Measurements from ENCODE around the gene NPAS3. TPM values are rescaled to one million over a fixed set of nuclear protein-coding genes. Genes with fewer than 3 reads are reported as not detected.

The NPAS3 gene
- total RNA-seq, 1 donor from 2014 or later: 3.6 TPM

DNA sequence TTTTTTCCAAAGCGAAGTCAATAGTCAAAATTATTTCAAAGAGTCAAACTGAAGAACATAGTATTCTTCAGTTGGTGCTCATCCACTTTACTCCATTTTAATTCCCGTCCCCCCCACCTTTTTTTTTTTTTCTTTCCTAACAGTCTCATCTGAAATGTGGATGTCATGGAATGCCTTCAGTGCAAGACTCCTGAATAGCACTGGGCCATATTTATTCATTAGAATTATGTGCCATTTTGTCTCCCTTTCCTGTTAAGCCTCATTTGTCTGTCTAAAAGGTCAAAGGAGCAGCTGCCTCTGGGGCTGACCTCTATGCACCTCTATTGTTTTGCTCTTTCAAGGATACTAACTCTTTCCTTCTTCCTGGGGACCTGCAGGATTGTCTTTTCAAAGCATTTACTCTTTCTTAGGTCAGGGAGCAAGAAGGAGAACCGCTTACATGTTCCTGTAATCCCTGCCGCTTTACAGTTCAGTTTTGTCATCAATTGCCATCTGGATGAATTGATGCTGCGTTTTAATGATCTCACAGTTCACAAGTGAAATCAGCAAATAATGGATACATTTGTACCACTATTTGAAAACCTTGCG, 310.6 kb downstream of the NPAS3 start:
- no peak for DNase-seq (ENCODE audit: low spot score)

DNA sequence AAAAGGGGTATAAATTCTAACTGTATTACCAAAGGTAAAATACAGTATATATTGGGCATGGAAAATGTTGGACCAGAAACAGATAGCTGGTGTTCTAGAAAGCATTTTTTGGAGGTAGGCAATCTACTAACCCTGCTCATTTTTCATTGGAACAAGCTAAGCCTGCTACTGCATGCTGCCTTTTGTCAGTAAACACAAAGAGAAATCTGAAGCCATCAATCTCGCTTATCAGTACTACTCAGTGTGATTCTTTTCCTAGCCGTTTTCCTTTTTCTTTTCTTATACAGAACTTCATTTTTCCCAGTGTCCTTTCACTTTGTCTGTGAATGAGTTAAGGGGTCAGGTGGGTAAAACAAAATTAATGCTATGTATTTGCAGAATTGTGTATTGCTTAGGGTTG, 312.3 kb downstream of the NPAS3 start:
- no peak for DNase-seq (ENCODE audit: low spot score)

DNA sequence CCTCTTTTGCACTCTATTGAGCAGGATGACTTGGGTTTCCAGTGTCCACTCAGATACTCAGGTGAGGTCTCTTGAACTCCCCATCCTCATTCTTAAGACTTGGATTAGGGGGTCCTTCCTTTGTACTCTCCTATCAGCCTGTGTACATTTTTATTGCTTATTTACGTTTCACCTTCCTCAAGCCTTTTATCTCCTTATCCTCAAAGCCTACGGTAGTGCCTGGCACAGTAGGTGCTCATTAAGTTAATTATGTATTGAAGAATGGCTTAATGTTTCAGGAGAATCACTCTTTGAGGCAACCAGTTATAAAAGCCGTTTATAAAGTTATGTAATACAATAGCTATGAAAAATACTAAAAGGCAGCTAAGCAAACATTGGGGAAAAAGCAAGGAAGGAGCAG, 315.7 kb downstream of the NPAS3 start:
- no peak for DNase-seq (ENCODE audit: low spot score)

DNA sequence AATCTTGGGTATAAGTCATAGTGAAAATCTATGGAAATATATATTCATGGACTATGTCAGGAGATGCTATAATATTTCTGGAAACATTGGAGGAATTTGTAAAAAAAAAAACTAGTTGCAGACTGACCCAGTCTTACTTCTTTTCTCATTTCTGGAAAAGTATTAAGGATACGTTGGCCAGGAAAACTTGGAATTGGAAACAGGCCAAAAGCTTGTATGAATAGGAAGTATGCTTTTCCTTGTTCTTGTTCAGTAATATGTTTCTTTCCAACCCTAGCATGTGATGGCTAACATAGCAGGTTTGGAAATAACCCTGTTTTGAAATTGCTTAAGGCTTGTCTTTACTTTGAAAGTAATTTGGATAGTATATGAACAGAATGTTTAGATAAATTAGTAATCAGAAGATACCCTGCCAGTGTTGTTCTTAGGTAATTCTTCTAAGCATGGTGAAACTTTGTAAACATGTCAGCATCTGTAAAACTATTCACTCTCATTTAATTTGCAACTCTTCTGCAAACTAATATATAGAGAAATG, 316.2 kb downstream of the NPAS3 start:
- no peak for DNase-seq (ENCODE audit: low spot score)

DNA sequence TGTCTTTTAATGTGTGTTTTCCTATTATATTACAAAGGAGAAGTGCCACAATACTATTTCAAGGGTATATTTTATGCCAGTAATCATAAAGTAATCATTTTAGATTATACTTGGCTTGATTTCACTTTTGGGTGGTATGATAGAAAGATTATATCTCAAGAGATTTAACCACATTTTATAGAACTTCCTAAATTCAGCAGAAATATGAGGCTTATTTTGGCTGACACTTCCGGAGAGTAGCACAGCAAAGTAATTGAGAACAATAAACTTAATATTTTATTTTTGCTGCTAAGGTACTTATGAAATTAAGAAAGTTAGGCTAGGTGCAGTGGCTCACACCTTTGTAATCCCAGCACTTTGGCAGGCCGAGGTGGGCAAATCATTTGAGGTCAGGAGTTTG, 319.1 kb downstream of the NPAS3 start:
- no peak for DNase-seq (ENCODE audit: low spot score)

DNA sequence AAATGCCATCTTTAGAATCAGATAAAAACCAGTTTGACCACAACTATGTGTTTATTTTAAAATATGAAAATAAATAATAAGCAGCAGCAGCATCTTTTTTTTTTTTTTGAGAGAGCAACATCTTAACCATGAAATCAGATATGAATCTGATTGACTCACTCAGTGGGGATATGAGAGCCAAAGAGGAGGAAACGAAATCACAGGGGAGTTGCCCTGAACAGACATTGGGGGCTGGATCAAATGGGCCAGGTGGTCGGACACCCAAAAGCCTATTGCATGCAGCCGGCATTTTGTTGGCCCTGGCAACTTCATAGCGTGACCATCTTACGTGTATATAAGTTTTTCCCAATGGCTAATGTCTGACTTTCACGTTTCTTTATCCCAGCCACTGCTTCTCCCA, 321.1 kb downstream of the NPAS3 start:
- no peak for DNase-seq (ENCODE audit: low spot score)

DNA sequence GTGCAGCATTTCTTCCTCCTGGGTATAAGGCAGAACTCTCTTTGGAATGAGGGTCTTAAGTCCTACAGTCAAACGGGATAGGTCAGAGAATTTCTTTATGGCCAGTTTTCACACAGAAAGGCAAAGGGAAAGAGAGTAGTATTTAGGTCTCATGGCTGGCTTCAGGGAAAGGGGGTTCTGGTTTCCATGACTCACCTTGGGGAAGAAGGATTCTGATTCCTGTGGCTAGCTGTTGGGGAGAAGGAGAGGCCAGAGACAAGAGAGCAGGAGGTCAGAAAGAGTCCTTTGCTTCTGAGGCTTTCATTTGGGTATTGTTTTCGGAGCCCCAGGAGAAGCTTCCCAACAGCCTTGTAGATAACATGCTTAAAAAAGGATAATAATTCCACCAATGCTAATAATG, 332.5 kb downstream of the NPAS3 start:
- no peak for DNase-seq (ENCODE audit: low spot score)

DNA sequence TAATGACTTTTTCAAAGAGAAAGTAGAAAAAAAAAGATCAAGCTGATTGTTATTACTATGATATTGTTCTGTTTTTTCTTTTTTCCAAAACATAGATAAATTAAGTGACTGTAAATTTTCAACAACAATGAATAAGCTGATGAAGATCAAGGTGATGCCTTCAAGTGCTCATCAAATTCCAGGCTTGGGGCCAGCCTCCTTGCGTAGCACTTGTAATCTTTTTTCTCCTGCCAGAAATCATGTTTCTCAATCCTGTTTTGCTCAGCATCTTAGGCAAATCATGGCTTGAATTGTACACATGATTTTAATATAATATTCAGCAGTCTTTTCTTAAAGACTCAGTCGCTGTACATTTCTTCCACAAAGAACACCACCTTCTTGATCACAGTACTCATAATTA, 333.2 kb downstream of the NPAS3 start:
- no peak for DNase-seq (ENCODE audit: low spot score)

DNA sequence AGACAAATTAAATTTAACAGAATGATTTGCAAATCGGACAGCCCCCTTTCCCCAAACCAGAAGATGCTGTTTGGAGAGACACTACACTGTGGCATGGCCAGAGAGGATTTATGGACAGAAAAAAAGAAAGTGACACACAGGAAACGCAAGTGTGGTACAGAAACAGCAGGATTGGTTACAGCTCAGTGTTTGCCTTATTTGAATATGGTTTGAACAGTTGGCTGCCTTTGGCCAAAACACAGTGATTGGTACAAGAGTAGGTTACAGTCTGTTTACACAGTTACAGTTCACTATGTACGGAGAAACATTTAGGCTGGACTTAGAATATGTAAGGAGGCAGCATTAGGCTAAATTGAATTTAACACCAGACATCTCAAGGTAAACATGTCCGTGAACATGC, 335.3 kb downstream of the NPAS3 start:
- no peak for DNase-seq (ENCODE audit: low spot score)

DNA sequence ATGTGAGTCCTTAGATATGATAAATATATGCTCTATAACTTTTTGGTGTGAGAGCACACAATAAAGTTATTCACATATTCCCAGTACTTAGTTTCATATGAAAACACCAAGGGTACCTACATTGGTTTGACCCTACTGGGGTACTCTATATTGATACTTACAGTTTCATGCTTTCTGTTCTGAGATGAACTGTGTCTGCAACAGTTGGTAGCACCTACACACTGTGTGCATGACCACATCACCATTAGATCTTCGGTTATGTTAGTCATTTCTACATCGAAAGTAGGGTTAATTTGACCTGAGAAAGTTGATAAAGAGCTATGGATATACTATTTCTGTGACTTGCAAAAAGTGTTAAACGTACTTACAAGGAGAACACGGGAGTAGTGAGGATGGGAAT, 337.2 kb downstream of the NPAS3 start:
- DNase-seq (ENCODE audit: low spot score): no peak

DNA sequence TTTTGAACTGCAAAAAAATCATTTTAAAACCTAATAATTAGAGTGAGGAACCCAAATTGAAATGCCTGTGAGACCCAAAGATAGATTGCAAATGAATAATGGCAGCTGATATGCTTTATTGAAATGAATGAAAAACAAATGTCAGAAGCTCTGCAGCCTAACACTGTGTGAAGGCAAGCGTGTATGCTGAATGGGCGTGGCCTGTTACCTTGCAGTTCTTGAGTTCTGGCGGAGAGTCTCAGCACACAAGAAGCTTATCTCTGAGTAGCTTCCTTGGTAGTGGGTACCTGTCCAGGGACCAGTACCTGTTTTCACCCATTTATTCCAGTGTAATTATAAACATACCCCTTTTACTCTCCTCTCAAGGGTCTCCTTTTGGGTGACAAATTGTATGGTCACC, 341.2 kb downstream of the NPAS3 start:
- no peak for DNase-seq (ENCODE audit: low spot score)

DNA sequence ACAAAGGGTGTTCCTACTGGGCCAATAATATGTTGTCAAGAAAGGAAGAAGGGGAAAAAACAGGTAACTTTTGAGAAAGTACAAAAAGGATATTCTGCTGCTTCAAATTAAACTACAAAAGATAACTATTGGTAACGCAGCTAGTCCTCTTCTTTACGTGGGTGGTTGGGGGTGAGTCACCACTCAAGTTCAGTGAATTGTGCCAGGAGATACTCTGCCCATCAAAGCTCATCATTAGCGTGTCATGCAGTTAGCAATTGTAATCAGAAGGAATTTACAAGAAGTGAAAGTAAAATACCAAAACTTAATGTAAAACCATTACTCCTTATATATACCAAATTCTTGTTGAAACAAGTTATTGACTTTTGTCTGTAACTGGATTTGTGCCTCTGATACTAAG, 342.0 kb downstream of the NPAS3 start:
- no peak for DNase-seq (ENCODE audit: low spot score)

DNA sequence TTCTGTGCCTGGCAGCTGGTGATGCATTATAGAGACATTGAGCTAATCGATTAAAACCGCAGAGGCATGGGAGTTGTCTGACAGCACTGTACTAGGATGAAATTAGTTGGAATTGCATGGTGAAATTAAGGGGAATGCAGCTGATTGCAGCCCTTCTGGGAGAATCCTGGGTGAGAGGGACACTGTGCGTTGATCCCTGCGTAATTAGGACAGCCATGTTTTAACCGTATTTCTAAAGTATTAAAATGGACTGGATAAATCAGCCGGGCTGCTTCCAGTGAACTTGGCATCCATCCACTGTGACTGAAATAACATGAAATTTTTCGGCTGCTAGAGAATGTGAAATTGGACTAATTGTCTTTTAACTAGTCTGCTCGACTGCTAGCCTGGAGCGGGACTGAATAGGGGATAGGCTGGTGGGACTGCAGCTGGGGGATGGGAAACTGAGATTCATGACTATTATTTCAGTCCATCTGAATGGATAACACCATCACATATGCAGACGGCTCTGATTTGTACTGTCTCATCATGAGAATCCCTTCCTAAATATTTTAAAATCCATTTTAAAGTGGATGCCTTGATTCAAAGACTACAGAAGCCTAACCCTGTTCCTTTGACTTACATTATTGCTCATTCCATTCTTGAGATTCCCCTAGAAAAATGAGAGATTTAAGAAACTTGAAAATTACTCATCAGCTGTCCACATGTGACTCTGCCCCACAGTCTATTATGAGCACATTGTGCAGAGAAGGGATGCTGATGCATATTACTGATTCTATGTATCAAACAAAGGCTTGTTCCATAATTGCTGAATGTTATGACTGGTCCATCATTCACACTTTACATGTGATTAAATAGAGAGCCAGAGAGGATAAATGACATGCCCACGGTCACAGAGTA, 343.9 kb downstream of the NPAS3 start:
- no peak for DNase-seq (ENCODE audit: low spot score)

DNA sequence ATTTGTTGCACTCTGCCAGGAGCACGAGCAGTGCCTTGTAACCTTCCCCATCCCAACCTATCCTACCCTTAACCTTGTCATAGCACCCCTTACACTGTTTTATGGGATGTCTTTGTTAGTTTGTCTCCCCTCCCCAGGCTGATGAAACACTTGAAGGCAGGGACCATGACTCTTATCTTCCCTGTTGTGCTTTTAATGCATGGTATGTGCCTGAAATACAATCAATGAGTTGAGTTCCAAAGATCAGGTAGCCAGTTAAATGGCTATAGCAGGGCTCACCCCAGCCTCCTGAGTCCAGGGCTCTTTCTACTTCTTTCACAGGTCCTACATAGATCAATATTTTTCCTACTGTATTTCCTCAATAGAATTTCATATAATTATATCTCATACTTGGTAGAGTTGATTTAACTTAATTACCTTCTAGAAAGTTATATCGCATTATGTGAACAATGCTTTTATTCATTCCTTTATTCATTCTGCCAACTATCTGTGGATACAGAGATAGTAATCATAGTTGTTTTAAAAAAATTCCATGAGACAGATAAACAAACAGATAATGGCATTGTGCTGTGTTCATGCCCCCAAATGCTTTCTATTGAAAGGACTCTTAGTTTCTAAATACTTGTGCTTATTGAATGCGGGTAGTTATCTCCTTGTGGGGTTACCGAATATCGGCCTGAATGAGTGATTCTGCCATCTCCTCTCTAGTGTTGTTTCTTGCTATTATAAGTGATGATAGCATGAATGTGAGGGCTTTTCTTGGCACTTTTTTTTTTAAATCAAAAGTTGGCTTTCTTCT, 347.4 kb downstream of the NPAS3 start:
- DNase-seq (ENCODE audit: low spot score): no peak

DNA sequence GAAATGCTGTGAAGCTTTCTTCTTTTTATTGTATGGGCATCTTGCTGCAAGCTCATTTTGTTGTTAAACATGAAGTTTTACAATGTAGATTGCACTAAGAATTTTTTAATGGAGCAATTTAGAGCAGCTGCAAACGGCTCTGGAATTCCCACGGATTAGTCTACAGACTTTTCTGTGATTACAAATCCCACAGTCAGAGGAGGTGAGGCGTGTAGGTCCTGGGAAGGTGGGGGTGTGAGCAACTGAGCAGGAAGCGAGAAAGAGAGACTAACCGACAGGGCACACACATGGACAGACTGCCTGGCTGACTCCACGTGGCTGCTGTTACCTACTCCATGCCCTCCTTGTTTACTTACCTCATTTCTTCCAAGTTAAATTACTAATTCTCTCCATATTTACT, 348.5 kb downstream of the NPAS3 start:
- DNase-seq (ENCODE audit: low spot score): no peak

DNA sequence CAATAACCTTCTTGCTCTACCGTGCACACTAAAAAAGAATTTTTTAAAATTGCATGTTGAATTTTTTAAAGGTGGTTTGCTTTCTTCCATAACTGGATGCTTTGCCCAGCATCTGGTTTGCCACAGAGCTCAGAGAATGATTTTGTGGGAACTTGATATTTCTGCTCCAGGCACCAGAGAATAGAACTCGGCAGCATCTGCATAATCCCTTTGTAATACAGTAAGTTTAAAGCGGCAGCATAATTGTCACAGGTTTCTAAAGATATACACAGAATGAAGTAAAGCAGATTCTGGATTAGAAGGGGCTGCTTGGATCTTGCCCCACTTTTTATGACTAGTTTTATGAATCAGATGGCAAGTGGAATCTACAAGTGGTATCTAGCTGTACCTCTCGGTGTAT, 352.0 kb downstream of the NPAS3 start:
- no peak for DNase-seq (ENCODE audit: low spot score)

DNA sequence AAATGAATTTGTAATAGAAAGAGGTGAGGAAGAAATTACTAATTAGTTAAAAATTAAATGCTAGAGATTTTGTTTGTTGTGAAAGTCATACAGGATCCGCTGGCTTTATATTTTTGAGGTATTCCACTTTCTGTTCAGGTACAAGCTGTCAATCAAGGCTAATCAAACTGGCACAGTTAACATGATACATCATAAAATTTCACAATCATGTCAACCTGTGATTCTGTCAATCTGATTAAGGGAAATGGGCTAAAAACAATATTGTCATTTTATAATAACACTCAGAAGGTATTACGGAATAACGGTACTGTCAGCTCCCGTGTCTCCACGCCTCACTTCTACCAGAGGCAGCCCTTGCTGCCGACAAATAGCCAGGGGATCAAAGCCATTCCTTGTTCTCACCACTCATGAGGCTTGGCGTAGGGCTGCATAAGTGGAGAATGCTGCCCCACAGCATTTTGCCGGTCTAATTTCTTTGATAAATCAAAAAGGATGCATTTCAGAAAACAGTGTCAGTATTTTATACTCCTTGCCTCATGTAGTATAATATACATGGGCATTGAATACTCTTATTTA, 352.9 kb downstream of the NPAS3 start:
- DNase-seq (ENCODE audit: low spot score): no peak

DNA sequence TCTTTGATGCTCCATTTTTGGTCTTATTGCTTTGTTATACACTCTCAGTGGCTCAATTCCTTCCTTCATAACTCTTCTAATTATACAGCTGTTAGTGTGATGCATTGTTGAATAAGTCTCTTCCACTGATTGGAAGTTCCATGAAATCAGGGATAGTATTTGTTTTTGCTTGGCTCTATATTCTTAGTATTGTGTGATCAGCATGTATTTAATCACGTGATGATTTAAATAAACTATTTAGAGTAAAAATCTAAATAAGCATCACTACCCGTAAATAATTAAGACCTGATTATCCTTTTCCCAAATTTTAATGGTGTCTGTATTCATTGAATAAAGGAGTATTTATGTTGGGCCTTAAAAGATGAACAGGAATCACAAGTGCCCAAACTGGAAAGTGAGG, 355.7 kb downstream of the NPAS3 start:
- no peak for DNase-seq (ENCODE audit: low spot score)

DNA sequence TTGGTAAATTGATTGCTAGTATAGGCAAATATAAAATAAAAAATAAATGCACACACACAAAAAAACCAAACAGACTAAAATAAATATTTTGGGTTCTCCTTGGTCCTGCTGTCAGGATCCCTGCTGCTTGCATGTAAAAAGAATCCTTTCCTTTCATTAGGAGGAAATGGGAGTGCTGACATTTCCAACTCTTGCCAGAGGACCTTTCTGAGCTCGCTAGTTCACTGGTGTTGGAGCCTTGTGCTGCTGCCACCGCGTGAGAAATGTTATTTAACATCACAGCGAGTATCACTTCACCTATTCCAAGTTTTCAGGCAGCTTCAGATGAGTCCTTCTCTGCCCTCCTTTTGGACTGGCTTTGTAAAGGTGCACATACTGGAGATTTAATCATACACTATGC, 358.9 kb downstream of the NPAS3 start:
- no peak for DNase-seq (ENCODE audit: low spot score)

DNA sequence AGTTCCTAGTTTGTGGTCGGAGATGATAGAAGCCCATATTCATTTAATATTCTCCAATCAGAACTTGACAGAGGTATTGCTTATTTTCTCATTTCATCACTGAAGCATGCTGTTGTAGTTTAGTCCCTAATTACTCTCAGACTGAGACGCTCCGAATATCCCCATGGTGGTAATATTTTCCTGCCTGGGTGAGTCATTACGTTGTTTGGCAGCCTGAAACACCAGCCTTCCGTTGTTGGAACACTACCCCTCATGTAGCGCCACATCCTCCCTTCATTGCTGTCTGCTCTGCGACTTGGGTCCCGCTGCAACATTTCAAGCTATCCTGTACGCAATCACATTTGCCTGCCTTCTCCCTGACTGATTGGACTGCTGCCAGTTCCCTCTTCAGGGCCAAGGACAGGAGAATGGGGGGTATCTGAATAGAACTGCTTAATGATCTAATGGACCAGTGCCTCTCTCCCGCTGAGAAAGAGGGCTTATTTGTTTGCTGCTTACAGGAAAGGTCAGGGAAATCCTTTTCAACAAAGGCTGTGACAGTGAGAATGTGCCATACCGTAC, 369.1 kb downstream of the NPAS3 start:
- no peak for DNase-seq (ENCODE audit: low spot score)

DNA sequence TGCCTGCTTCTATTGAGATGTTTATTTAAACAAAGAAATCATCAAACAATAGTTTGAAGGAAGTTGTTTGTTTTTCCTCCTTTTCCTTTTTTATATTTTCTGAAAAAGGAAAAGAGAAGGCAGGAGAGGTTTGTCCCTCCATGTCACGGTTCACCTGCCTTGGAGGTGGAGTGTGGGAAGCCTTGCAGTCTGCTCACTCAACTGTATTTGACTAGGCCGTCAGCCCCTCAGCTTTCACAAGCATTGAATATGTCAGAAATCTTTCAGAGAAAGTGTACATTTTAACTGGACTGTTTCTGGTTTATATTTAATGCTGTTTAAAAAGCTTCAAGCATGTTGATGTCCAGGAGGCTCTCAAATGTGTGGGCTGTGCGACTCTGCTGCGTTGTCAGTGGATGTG, 370.4 kb downstream of the NPAS3 start:
- no peak for DNase-seq (ENCODE audit: low spot score)
